AG04450 (cell line): ENCODE measurements around the gene ANGPTL4. TPM values are rescaled to one million over a fixed set of nuclear protein-coding genes. Genes with fewer than 3 reads are reported as not detected.

Source experiments
- CTCF ChIA-PET: fragments of 300-600, 350-600 bp; formaldehyde crosslinking; extraction: SDS; loops from one replicate; lab custom pipeline; 2022; ENCODE audit warnings: antibody characterized with exemption, inconsistent platforms; lab: Charles Lee
- POLR2A ChIA-PET: fragments of 350-600 bp; formaldehyde crosslinking; extraction: SDS; loops from one replicate; lab custom pipeline; 2021; ENCODE audit warnings: antibody characterized with exemption, inconsistent platforms; lab: Yijun Ruan, JAX
- DNase-seq: peaks from one replicate; pipeline ENCODE4 v3.0.0-alpha.2; 2011; ENCODE audit warnings: low read depth, low spot score
- H3K27ac ChIP-seq: one replicate; pipeline ENCODE4 v1.5.1; 2012; ENCODE audit warnings: low read depth, low read length, control low read depth
- H3K27me3 ChIP-seq: one replicate; pipeline ENCODE4 v1.6.0; 2012; ENCODE audit warnings: low read length; ENCODE audit not compliant: control insufficient read depth, insufficient read depth
- H3K4me3 ChIP-seq: 2 replicates; pipeline ENCODE4 v1.5.1; 2011; ENCODE audit warnings: mild to moderate bottlenecking, low read depth, low read length, control low read depth
- H3K9me3 ChIP-seq: 2 replicates; pipeline ENCODE4 v1.5.1; 2012; ENCODE audit warnings: low read length; ENCODE audit not compliant: control insufficient read depth, insufficient read depth
- CTCF ChIP-seq: IDR thresholded peaks from 2 replicates; pipeline ENCODE4 v1.5.1; 2011; ENCODE audit warnings: low read depth, low read length, control low read depth, inconsistent platforms
- polyA plus RNA-seq: library from polyadenylated mRNA; depleted of rRNA; stranded (reverse); fragments of >200 nt; gene quantifications from 2 replicates; pipeline ENCODE4 v1.2.3, GENCODE V29; 2011

Gene ANGPTL4
- polyA plus RNA-seq, 1 experiment: 1.3 TPM

- Histone ChIP-seq H3K4me3 (peak overlapping the region; percentile 99), H3K27ac (no peak overlapping the region)
- POLR2A ChIA-PET: interaction anchor here (2.0 kb wide), 1 partner anchor 12 kb away, joined by 11 read pairs; no protein-coding TSS in a partner anchor
These were observed 41.3 kb upstream of the ANGPTL4 start for GRCh38 chr19:8322638-8322997.

GRCh38 chr19:8323781-8324185, 40.2 kb upstream of the ANGPTL4 start:
- Histone ChIP-seq H3K4me3 (no peak overlapping the region), H3K27me3 (peaks cover 8% of the 10 kb centered on the region), H3K9me3 (peaks cover 12% of the 10 kb centered on the region), H3K27ac (no peak overlapping the region)
- no peak for TF ChIP-seq CTCF
- CTCF ChIA-PET: interaction anchor here (2.0 kb wide), 1 partner anchor 30 kb away, joined by 9 read pairs; no protein-coding TSS in a partner anchor
- POLR2A ChIA-PET: interaction anchor here (0.5 to 1.4 kb wide), 3 partner anchors 11 to 324 kb away, joined by 3 to 4 read pairs (median 4); no protein-coding TSS in a partner anchor
- DNase-seq: no peak

More at GRCh38 chr19:8322638-8322997, 41.3 kb upstream of the ANGPTL4 start:
- Histone ChIP-seq H3K27me3 (peaks cover 5% of the 10 kb centered on the region), H3K9me3 (peaks cover 12% of the 10 kb centered on the region)
- DNase-seq: no peak
- CTCF ChIA-PET: interaction anchor here (2.0 kb wide), 1 partner anchor 32 kb away, joined by 9 read pairs; no protein-coding TSS in a partner anchor
- TF ChIP-seq CTCF: no peak

GRCh38 chr19:8324186-8325050, 39.5 kb upstream of the ANGPTL4 start:
- ChIA-PET CTCF (interaction anchor here (0.6 to 2.0 kb wide), 2 partner anchors 30 to 257 kb away, joined by 6 to 9 read pairs; no protein-coding TSS in a partner anchor), POLR2A (interaction anchor here (0.6 to 1.4 kb wide), 3 partner anchors 10 to 827 kb away, joined by 3 to 4 read pairs (median 4); a partner anchor contains a TSS)
- DNase-seq: no peak
- Histone ChIP-seq H3K9me3 (peaks cover 12% of the 10 kb centered on the region), H3K4me3 (no peak overlapping the region), H3K27me3 (peaks cover 8% of the 10 kb centered on the region), H3K27ac (no peak overlapping the region)
- no peak for TF ChIP-seq CTCF

- POLR2A ChIA-PET: interaction anchor here (0.7 to 1.4 kb wide), 2 partner anchors 9 to 17 kb away, joined by 3 to 8 read pairs; no protein-coding TSS in a partner anchor
- Histone ChIP-seq H3K4me3 (no peak overlapping the region), H3K27ac (no peak overlapping the region), H3K27me3 (peaks cover 8% of the 10 kb centered on the region), H3K9me3 (peaks cover 12% of the 10 kb centered on the region)
- no peak for DNase-seq
- no peak for TF ChIP-seq CTCF
- CTCF ChIA-PET: interaction anchor here (0.6 kb wide), 2 partner anchors 11 to 28 kb away, joined by 4 to 5 read pairs; no protein-coding TSS in a partner anchor
These were observed 38.5 kb upstream of the ANGPTL4 start for GRCh38 chr19:8325454-8325853.
